Measurements from ENCODE around the gene OTOP3. TPM values are rescaled to one million over a fixed set of nuclear protein-coding genes. Genes with fewer than 3 reads are reported as not detected.

Gene OTOP3
- total RNA-seq, 1 experiment from 2014 or later = not detected

DNA sequence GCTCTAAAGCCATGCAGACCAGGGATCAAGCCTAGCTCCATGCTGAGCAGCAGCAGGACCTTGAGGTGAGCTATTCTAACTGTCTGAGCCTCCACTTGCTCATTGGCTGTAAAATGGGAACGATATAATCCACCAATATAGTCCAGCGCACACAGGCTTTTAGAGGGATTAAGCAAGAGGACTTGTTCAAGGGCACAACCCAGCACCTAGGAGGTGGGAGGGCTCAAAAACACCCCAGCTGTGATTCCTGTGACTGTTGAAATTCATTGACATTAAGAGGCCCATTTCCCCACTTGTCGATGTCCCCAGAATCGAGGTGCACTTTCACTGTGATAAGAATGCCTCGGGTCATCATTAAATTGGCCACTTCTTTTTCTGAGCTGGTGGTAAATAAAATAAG lies 16.8 kb upstream of the OTOP3 start:
- Mint-ChIP-seq H3K36me3 (ENCODE audit: insufficient read depth, unreplicated experiment) (no peaks in the 10 kb centered on the region), H3K9me3 (ENCODE audit: unreplicated experiment) (no peaks in the 10 kb centered on the region), H3K27ac (ENCODE audit: low read depth, unreplicated experiment) (no peak overlapping the region), H3K4me3 (ENCODE audit: unreplicated experiment) (no peak overlapping the region), H3K4me1 (ENCODE audit: insufficient read depth, unreplicated experiment) (no peaks in the 10 kb centered on the region), H3K27me3 (ENCODE audit: insufficient read depth, unreplicated experiment) (peaks cover 9% of the 10 kb centered on the region)
- intact Hi-C loops (cut with micrococcal nuclease) = no loop called here
- ChIA-PET POLR2A (interaction anchor here (1.1 kb wide), 1 partner anchor 46 kb away, joined by 4 read pairs; no protein-coding TSS in a partner anchor), CTCF (interaction anchor here (0.6 to 11.5 kb wide), 2 partner anchors 41 to 493 kb away, joined by 3 to 233 read pairs; no protein-coding TSS in a partner anchor)
- TF ChIP-seq, protein P1, sequence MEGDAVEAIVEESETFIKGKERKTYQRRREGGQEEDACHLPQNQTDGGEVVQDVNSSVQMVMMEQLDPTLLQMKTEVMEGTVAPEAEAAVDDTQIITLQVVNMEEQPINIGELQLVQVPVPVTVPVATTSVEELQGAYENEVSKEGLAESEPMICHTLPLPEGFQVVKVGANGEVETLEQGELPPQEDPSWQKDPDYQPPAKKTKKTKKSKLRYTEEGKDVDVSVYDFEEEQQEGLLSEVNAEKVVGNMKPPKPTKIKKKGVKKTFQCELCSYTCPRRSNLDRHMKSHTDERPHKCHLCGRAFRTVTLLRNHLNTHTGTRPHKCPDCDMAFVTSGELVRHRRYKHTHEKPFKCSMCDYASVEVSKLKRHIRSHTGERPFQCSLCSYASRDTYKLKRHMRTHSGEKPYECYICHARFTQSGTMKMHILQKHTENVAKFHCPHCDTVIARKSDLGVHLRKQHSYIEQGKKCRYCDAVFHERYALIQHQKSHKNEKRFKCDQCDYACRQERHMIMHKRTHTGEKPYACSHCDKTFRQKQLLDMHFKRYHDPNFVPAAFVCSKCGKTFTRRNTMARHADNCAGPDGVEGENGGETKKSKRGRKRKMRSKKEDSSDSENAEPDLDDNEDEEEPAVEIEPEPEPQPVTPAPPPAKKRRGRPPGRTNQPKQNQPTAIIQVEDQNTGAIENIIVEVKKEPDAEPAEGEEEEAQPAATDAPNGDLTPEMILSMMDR (IDR thresholded peaks at IDR 0.05; ENCODE audit: unreplicated experiment) = no peak
- no peak for DNase-seq (ENCODE audit: unreplicated experiment)
- no TSS peak for BruUV-seq (replicated peaks)

DNA sequence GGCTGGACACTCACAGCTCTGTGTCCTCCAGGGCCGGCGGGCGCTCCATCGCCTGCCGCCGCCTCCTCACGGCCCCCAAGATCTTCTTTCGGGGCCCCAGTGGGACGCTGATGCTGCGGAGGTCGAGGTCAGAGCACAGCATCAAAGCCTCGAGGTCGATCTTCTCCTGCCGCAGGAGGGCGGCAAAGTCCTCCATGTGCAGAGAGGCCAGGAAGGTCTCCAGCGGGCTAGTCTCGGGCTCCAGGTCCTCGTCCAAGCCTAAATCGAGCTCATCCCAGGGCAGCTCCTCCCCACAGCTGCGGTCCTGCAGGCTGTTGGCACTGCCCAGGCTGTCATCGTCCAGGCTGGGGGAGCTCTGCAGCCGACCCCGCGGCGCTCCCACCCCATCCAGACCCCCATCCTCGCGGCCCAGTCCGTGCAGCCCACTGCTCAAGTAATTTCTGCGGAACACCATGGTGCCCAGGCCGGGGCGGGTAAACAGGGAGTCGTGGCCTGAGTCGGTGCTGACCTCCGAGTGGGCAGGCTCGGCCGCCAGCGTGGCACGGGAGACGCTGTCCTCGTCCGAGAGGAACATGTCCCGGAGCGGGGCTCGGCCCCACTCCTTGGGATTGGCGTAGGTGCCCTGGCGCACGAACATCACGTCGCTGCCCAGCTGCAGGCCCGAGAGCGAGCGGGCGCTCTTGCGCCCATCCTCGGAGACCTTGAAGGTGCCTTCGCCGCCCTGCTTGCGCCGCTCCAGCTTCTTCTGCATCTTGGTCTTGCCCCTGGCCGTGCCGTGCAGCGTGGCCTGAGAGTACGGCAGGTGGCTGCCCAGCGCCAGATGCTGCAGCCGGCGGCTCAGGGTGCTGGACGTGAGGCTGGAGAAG lies 16.0 kb upstream of the OTOP3 start:
- POLR2A ChIA-PET = interaction anchor here (1.1 kb wide), 1 partner anchor 46 kb away, joined by 4 read pairs; no protein-coding TSS in a partner anchor
- H3K36me3 Mint-ChIP-seq (ENCODE audit: insufficient read depth, unreplicated experiment) = no peaks in the 10 kb centered on the region
- no peak for DNase-seq (ENCODE audit: unreplicated experiment)
- TF ChIP-seq, protein P1 (IDR thresholded peaks at IDR 0.05; ENCODE audit: unreplicated experiment) = no peak
- no peak overlapping the region for H3K27ac Mint-ChIP-seq (ENCODE audit: low read depth, unreplicated experiment)
- H3K4me3 Mint-ChIP-seq (ENCODE audit: unreplicated experiment) = no peak overlapping the region
- intact Hi-C loops (cut with micrococcal nuclease) = no loop called here
- CTCF ChIA-PET = interaction anchor here (0.6 to 11.5 kb wide), 3 partner anchors 40 to 170 kb away, joined by 3 to 233 read pairs (median 3); no protein-coding TSS in a partner anchor
- H3K9me3 Mint-ChIP-seq (ENCODE audit: unreplicated experiment) = no peaks in the 10 kb centered on the region
- no peaks in the 10 kb centered on the region for H3K4me1 Mint-ChIP-seq (ENCODE audit: insufficient read depth, unreplicated experiment)
- H3K27me3 Mint-ChIP-seq (ENCODE audit: insufficient read depth, unreplicated experiment) = peaks cover 16% of the 10 kb centered on the region
- BruUV-seq (replicated peaks) = no TSS peak

- Mint-ChIP-seq H3K4me3 (ENCODE audit: unreplicated experiment) (no peak overlapping the region), H3K27me3 (ENCODE audit: insufficient read depth, unreplicated experiment) (peaks cover 22% of the 10 kb centered on the region), H3K36me3 (ENCODE audit: insufficient read depth, unreplicated experiment) (no peaks in the 10 kb centered on the region), H3K27ac (ENCODE audit: low read depth, unreplicated experiment) (no peak overlapping the region), H3K4me1 (ENCODE audit: insufficient read depth, unreplicated experiment) (no peaks in the 10 kb centered on the region), H3K9me3 (ENCODE audit: unreplicated experiment) (no peaks in the 10 kb centered on the region)
- DNase-seq (ENCODE audit: unreplicated experiment) = no peak
- POLR2A ChIA-PET = no interaction called here
- no TSS peak for BruUV-seq (replicated peaks)
- intact Hi-C loops (cut with micrococcal nuclease) = no loop called here
- TF ChIP-seq, protein P1 (IDR thresholded peaks at IDR 0.05; ENCODE audit: unreplicated experiment) = no peak
- CTCF ChIA-PET = interaction anchor here (0.6 to 11.5 kb wide), 3 partner anchors 39 to 170 kb away, joined by 3 to 233 read pairs (median 3); no protein-coding TSS in a partner anchor
These were observed 15.4 kb upstream of the OTOP3 start for GRCh38 chr17:74920306-74920620.

DNA sequence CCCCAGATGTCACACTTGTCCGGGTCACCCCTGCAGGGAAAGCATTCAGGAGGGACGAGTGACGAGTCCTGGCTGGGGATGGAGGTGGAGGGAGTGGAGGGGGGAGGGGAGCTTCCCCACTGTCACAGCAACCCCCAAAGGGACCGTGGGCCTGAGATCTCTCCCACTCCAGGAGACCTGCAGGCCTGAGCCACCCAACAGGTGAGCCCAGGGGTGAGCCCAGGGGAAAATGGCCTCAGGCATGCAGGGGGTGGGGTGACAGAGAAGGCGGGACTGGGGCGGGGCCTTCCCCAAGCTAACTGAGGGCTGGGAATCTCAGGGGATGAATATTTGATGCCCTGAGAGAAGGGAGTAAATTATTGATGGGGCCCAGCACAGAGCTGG lies 15.1 kb upstream of the OTOP3 start:
- POLR2A ChIA-PET = interaction anchor here (1.2 kb wide), 1 partner anchor 40 kb away, joined by 4 read pairs; no protein-coding TSS in a partner anchor
- no peaks in the 10 kb centered on the region for H3K9me3 Mint-ChIP-seq (ENCODE audit: unreplicated experiment)
- intact Hi-C loops (cut with micrococcal nuclease) = no loop called here
- DNase-seq (ENCODE audit: unreplicated experiment) = no peak
- H3K4me1 Mint-ChIP-seq (ENCODE audit: insufficient read depth, unreplicated experiment) = no peaks in the 10 kb centered on the region
- no TSS peak for BruUV-seq (replicated peaks)
- H3K27me3 Mint-ChIP-seq (ENCODE audit: insufficient read depth, unreplicated experiment) = peaks cover 26% of the 10 kb centered on the region
- no peak overlapping the region for H3K4me3 Mint-ChIP-seq (ENCODE audit: unreplicated experiment)
- H3K36me3 Mint-ChIP-seq (ENCODE audit: insufficient read depth, unreplicated experiment) = no peaks in the 10 kb centered on the region
- CTCF ChIA-PET = interaction anchor here (0.6 to 11.5 kb wide), 4 partner anchors 32 to 171 kb away, joined by 3 to 233 read pairs (median 3); no protein-coding TSS in a partner anchor
- no peak overlapping the region for H3K27ac Mint-ChIP-seq (ENCODE audit: low read depth, unreplicated experiment)
- TF ChIP-seq, protein P1 (IDR thresholded peaks at IDR 0.05; ENCODE audit: unreplicated experiment) = no peak
